ENCODE measurements around the gene GFOD2. TPM values are rescaled to one million over a fixed set of nuclear protein-coding genes. Genes with fewer than 3 reads are reported as not detected.

GFOD2 gene
- total and polyA plus RNA-seq, 2 of the 13 experiments (the other 11 are each of a cell fraction or from before 2014, with no cell fraction given) = 11.1 to 17.2 TPM

DNA sequence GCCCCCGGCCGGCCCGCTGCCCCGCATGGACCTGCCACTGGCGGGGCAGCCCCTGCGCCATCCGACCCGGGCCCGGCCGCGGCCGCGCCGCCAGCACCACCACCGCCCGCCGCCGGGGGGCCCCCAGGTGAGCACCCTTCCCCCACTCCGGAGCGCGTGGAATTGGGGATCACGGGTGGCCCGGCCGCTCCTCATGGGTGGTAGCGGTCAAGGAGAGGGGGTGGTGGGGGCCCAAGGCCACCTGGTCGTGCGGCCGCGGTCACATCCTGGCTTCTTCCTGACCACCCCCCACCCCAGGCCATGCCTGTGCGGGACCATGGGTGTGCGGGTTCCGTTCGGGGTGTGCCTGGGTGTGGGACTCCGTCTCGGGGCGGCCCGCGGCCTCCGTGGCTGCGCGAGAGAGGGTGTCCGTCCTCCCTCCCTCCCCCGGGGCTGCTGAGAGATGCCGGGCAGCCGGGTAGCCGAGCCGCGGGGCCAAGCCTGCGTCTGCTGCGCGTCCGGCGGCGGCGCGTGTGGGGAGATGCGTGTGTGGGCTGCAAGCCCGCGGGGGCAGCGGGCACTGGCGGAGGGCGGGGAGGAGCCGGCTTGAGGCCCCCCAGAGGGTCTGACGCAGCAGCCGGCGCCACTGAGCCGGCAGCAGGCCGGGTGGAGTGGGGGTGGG, 65.9 kb downstream of the GFOD2 start (continued):
- TF ChIP-seq, protein P1, sequence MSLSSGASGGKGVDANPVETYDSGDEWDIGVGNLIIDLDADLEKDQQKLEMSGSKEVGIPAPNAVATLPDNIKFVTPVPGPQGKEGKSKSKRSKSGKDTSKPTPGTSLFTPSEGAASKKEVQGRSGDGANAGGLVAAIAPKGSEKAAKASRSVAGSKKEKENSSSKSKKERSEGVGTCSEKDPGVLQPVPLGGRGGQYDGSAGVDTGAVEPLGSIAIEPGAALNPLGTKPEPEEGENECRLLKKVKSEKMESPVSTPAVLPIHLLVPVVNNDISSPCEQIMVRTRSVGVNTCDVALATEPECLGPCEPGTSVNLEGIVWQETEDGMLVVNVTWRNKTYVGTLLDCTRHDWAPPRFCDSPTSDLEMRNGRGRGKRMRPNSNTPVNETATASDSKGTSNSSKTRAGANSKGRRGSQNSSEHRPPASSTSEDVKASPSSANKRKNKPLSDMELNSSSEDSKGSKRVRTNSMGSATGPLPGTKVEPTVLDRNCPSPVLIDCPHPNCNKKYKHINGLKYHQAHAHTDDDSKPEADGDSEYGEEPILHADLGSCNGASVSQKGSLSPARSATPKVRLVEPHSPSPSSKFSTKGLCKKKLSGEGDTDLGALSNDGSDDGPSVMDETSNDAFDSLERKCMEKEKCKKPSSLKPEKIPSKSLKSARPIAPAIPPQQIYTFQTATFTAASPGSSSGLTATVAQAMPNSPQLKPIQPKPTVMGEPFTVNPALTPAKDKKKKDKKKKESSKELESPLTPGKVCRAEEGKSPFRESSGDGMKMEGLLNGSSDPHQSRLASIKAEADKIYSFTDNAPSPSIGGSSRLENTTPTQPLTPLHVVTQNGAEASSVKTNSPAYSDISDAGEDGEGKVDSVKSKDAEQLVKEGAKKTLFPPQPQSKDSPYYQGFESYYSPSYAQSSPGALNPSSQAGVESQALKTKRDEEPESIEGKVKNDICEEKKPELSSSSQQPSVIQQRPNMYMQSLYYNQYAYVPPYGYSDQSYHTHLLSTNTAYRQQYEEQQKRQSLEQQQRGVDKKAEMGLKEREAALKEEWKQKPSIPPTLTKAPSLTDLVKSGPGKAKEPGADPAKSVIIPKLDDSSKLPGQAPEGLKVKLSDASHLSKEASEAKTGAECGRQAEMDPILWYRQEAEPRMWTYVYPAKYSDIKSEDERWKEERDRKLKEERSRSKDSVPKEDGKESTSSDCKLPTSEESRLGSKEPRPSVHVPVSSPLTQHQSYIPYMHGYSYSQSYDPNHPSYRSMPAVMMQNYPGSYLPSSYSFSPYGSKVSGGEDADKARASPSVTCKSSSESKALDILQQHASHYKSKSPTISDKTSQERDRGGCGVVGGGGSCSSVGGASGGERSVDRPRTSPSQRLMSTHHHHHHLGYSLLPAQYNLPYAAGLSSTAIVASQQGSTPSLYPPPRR (CRISPR knock-in tag; IDR thresholded peaks at IDR 0.05; ENCODE audit: borderline replicate concordance) = no peak
- TF ChIP-seq, protein P2, sequence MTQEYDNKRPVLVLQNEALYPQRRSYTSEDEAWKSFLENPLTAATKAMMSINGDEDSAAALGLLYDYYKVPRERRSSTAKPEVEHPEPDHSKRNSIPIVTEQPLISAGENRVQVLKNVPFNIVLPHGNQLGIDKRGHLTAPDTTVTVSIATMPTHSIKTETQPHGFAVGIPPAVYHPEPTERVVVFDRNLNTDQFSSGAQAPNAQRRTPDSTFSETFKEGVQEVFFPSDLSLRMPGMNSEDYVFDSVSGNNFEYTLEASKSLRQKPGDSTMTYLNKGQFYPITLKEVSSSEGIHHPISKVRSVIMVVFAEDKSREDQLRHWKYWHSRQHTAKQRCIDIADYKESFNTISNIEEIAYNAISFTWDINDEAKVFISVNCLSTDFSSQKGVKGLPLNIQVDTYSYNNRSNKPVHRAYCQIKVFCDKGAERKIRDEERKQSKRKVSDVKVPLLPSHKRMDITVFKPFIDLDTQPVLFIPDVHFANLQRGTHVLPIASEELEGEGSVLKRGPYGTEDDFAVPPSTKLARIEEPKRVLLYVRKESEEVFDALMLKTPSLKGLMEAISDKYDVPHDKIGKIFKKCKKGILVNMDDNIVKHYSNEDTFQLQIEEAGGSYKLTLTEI (CRISPR knock-in tag; conservative IDR thresholded peaks at IDR 0.05) = no peak
- TF ChIP-seq ZNF850 (CRISPR knock-in tag; conservative IDR thresholded peaks at IDR 0.05) (no peak), ZFP36L2 (CRISPR knock-in tag; IDR thresholded peaks at IDR 0.05) (no peak), PHF20 (CRISPR knock-in tag; IDR thresholded peaks at IDR 0.05) (no peak)
